GM19193 (cell line): ENCODE data around the gene SULT1C3.

Source experiments
- POLR2A ChIP-seq: IDR thresholded peaks from 4 replicates; pipeline ENCODE4 v1.6.1; 2011; ENCODE audit not compliant: insufficient read depth, insufficient read length; ENCODE audit errors: extremely low read depth

The SULT1C3 gene

DNA sequence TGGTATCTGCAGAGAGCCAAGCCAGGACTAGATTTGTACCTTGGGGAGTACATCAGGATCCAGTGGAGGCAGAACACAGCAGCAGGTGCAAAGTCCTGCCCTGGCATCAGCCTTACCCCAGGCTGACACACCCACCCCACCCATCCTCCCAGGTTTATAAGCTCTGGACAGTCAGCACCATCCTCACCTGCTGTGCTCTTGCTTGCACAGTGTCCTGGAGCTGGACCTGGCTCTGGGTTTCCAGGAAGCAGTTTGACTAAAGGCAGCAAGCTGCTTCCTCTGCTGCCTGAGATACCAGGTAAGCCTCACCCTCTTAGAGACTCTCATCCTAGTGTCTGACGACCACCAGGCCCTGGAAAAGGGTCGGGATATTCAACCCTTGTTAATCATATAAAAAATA lies at the start of gene SULT1C3:
TSS of gene SULT1C3 (plus strand) at position 183 of the 400 bp plus-strand sequence. CDS start 7,227 bp downstream, outside the sequence.
- no peak for TF ChIP-seq POLR2A

DNA sequence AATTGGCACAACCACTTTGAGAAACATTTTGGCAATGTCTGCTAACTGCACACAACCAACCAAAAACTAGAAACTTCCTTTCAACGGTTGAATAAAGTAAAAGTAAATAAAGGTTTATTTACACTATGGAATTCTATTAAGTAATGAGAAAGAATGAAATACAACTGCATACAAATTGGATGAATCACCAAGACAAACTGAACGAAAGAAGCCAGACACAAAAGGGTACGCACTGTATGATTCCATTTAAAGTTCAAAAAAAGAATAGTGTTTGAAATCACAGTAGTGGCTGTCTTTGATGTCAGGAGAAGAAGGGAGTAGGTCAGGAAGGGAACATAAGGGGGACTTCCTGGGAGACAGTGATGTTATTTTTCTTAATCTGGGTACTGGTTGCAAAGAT lies 46.5 kb upstream of the SULT1C3 start:
- no peak for TF ChIP-seq POLR2A

DNA sequence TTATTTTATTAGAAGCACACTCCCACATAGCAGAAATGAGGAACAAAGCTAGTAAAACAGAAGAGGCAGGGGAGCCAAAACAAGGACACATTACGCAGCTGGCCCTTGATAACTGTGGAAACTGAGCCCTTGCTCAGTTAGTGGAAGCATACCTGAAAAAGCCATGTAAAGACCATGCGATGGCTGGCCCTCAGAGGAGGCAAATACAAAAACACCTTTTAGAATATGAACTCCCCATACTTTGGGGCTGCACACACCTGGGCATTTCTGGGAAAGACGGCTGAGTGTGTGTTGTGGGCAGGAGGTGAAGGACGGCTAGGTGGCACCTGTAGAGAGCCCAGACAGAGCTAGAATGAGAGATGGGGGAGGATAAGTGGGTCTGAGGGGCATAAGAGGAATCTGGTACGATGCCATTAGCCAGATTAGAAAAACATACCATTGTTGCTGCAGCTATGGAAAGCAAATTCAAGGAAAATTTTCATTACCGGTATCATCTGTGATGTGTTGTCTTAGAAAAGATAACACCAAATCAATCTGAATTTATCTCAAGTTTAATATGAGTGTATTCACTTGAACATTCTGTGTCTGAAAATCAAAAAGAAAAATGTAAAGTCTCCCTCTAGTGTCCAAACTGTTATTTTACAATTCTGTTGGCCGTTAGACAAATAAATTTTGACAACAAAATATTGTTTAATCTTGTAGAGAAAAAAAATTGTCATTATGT lies 45.2 kb upstream of the SULT1C3 start:
- TF ChIP-seq POLR2A: no peak

DNA sequence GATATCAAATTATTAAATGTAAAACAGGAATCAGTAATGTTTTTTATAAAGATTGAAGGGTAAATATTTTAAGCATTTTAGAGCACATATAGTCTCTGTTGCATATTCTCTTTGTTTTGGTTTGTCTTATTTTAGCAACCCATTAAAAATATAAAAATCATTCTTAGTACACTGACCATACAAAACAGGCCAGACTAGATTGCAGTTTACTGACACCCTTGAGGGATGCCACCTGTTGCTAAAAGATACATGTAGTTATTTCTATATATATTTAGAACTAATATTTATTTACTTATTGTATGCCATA lies 44.7 kb upstream of the SULT1C3 start:
- TF ChIP-seq POLR2A: no peak

DNA sequence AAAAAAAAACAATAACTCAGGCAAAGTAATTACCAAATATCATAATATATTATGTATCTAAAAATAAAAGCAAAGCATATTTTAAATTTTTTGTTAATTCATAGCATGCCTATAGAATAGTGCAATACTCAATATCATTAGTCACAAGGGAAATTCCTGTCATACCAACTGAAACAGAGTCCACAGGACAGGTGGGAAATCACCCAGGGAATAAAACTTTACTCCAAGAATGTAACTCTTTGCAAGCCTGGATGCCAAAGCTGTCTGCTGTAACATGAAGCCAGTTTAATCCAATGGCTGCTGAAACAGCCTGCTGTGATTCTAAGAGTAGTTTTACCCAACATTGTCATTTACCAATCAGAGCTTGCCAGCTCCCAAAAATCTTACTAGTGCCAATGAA lies 40.0 kb upstream of the SULT1C3 start:
- no peak for TF ChIP-seq POLR2A

DNA sequence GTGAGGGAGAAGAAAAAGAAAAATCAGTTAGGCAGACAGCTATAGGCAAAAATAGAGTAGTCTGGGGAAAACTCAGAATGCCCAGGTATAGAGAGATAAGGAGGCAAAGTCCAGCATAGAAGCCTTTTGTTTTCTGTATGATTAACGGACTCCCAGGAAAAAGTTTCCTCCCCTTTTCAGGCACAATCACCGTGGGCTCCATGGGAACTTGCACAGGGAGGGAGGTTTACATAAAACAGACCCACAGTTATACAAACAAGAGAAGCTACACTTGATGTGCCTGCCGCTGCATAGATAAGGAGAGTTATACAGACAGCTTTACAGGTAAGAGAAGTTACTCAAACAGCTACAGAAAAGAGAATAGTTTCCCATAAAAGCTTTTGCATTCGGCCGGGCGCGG lies 39.2 kb upstream of the SULT1C3 start:
- TF ChIP-seq POLR2A: no peak

DNA sequence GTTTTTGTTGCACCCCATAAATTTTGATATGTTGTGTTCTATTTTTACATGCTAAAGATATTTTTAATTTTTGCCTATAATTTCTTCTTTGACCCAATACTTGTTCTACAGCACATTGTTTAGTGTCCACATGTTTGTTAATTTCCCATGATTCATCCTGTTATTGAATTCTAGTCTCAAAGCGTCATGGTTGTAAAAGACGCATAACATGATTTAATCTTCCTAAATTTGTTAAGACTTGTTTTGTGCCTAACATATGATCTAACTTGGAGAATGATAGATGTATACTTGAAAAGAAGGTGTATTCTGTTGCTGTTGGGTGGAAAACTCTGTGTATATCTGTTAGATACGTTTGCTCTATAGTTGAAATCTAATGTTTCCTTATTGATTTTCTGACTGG lies 27.1 kb upstream of the SULT1C3 start:
- no peak for TF ChIP-seq POLR2A

DNA sequence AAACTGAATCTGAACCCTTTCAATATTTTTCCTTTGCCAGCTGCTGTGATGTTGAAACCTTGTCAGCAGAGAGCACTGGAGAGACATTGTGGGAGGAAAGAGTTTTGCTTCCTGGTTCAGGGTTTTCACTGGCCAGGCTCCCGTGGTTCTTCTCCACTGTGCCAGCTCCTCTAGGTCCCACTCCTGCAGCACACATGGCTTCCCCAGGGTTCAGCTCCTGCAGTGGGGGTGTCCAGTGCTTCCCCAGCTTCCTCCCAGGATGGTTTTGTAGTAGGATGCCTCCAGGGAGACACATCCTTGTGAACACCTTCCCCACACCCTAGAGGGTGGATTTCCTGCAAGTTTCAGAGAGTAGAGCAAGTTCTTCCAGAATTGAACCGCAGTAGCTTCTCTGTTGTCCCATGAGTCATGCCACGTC lies 24.0 kb upstream of the SULT1C3 start:
- no peak for TF ChIP-seq POLR2A

DNA sequence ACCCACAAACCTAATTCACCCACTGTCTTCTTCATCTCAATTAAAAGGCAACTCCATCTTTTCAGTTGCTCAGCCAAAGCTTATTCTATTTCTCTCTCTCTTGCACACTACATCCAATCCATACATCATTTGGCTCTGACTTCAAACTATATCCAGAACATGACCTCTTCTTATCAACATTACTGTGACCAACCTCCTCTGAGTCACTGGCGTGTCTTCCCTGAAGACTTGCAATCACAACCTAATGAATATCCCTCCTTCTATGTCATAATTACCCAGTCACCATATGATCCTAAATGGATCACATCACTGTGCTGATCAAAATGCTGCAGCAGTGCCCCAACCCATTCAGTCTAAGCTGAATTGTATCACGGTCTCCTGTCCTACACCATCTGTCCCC lies 22.6 kb upstream of the SULT1C3 start:
- TF ChIP-seq POLR2A: no peak

DNA sequence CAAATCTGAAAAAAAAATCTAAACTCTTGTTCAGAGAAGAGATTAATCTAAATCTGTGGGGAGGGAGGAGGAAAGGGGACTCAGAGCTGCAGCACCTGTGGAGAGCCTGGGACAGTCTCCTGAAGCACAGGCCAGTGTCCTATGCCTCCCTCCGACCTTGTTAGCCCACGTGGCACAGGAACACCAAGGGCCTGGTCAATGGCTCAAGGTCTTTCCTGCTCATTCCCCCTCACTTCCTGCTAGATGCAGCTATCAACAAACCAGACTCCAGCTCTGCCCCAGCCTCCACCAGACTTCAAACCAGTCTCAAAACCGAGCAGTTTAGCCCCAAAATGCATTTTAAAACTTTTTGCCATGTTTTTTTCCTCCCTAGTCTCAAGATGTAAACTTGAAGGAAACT lies 20.1 kb upstream of the SULT1C3 start:
- TF ChIP-seq POLR2A: no peak

DNA sequence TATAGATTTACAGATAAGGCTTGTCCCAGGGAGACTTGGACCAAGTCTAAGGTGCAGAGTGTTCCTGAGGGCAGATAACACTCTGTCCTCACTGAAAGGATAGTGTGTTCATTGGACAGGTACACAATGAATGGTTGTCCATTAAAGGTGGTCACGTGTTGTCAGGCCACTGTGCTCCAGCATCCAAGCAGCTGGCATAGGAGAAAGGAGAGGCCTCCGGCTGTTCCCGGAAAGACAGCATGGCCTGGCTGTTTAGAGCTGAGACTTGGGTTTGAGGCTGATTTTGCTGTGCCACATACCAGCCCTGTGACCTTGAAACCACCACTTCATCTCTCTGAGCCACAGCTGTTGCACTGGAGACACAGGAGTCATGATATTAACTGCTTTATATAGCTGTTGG lies 19.6 kb upstream of the SULT1C3 start:
- no peak for TF ChIP-seq POLR2A

DNA sequence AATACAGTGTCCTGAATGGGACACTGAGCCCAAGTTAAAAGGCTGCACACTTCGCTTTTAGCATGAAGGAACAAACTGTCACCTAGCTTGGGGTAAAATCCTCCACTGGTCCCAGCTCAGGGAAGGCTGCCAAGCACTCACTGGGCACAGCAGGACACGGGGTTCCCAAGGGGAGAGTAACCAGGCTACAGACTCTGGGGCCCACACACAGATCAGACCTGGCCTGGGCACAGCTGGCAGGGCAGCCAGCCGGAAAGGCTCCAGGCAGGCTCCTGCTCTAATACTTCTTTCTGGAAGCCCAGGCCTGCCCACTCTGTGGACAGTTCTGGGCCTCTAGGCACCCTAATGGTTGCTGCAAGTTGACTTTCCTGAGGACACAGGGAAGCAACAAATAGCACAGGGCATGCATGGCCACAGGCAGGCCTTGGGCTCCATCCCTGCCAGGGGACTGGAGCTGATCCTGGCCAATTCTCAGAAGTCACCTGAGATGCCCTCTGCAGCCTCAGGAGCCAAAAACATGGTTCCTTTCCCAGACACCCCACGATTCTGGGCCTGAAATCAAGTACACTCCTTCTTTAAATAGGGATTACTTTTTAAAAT lies 18.7 kb upstream of the SULT1C3 start:
- no peak for TF ChIP-seq POLR2A

DNA sequence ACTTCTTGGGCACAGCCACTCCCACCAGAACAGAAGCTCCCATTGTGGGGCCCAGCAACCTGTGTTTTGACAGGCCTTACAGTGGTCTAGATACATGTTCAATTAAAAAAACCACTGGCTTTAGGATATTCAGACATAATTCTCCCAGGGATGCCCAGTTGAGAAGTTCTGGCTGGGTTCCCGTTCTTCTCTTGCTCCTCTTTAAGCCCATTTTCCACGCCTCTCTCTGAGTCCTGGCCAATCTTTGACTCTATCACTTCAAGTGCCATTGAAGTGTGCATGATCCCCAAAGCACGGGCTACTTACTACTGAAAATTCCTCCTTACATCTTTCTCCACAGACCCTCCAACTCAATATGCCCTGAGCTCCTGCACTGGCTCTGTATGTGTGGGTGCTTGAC lies 17.5 kb upstream of the SULT1C3 start:
- TF ChIP-seq POLR2A: no peak

DNA sequence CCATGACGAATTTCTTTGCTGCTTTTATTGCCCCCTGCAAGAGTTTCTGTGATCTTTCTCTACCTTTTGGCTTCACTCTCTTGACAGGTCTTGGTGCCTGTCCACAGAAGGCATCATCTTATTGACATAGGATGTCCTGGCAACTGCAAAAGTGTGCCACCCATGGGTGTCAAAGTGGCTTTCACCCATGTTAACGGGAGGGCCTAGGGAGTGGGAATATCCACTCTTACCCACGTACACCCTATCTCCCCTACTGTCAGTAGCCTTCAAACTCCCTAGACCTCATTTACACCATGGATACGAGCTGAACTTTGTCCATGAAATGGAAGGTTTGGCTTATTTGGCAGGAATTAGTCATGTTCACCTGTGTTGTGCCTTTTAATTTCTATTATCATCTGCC lies 16.2 kb upstream of the SULT1C3 start:
- TF ChIP-seq POLR2A: no peak

DNA sequence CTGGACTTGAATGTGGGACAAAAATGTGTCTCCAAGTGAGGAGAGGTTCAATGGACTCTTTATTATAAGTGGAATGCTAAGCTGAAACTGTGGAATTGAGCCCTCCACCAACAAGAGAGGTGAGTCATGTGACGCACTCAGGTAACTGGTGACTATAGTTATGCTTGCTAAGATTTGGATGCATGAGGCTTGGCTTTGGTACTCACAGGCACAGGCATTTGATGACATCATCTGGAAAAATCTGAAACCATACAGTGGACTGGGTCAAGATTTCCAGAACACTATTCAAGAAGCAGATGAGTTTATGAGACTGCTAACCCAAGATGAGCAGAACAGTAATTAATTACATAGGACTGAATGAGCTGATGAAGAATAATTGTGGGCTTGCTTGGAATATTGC lies 15.7 kb upstream of the SULT1C3 start:
- TF ChIP-seq POLR2A: no peak

DNA sequence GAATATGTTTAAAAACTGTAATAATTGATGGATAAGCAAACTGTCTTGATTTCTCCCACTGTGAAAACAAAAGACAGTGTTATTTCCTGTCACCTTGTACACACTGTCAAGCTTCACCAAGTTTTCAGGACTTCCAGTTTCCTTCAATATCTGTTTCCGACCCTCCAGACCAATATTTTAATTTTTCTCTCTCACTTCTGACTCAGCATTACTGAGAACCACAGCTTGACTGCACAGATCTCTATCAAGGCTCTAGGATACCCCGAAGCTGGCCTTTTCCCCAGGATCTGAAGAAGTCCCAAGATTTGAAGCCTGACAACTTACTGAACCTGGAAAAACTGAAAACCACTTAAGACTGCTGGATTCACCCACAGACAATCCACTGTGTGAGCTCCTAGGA lies 13.2 kb upstream of the SULT1C3 start:
- no peak for TF ChIP-seq POLR2A

DNA sequence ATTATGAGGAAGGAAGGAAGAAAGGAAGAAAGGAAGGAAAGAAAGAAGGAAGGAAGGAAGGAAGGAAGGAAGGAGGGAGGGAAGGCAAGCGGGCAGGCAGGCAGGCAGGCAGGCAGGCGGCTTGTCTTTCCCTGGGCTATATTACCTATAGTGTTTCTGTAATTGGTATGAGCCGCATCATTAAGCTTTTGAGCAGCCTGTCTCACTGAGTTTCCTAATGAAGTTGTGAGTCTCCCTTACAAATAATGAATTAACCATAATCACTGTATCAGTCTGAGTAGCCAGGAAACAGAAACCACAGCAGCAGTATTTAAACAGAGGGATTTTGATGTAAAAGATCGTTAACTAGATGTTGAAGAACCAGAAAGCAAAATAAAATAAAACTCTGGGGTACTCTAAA lies 11.8 kb upstream of the SULT1C3 start:
- TF ChIP-seq POLR2A: no peak
